ENCODE results near the gene RBP2.

The RBP2 gene

GRCh38 chr3:139476348-139476747 is at the start of gene RBP2:
TSS of gene RBP2 (minus strand) at chr3:139476516. CDS start at chr3:139476459, 57 bp downstream.
- no peak for FAIRE-seq

- no peak for FAIRE-seq
These were observed 48.7 kb upstream of the RBP2 start for GRCh38 chr3:139524841-139525636.

- FAIRE-seq, result no peak
These were observed 47.4 kb upstream of the RBP2 start for GRCh38 chr3:139523718-139524117.

- FAIRE-seq, result no peak
These were observed 46.9 kb upstream of the RBP2 start for GRCh38 chr3:139523166-139523565.

GRCh38 chr3:139522421-139522820 is 46.1 kb upstream of the RBP2 start:
- FAIRE-seq, result no peak

- no peak for FAIRE-seq
These were observed 45.5 kb upstream of the RBP2 start for GRCh38 chr3:139521816-139522215.

- no peak for FAIRE-seq
These were observed 44.8 kb upstream of the RBP2 start for GRCh38 chr3:139521144-139521543.

GRCh38 chr3:139519998-139520737 is 43.9 kb upstream of the RBP2 start:
- FAIRE-seq, result no peak

GRCh38 chr3:139518926-139519842 is 42.9 kb upstream of the RBP2 start:
- no peak for FAIRE-seq

GRCh38 chr3:139518306-139518705 is 42.0 kb upstream of the RBP2 start:
- FAIRE-seq, result no peak

GRCh38 chr3:139517321-139518065 is 41.2 kb upstream of the RBP2 start:
- no peak for FAIRE-seq

GRCh38 chr3:139514741-139515140 is 38.4 kb upstream of the RBP2 start:
- no peak for FAIRE-seq

- no peak for FAIRE-seq
These were observed 33.3 kb upstream of the RBP2 start for GRCh38 chr3:139509631-139510030.

GRCh38 chr3:139506766-139507165 is 30.4 kb upstream of the RBP2 start:
- no peak for FAIRE-seq

GRCh38 chr3:139505829-139506386 is 29.6 kb upstream of the RBP2 start:
- no peak for FAIRE-seq

GRCh38 chr3:139499536-139499935 is 23.2 kb upstream of the RBP2 start:
- FAIRE-seq, result no peak

GRCh38 chr3:139493826-139494385 is 17.6 kb upstream of the RBP2 start:
- no peak for FAIRE-seq

GRCh38 chr3:139491966-139492365 is 15.7 kb upstream of the RBP2 start:
- FAIRE-seq, result no peak

- FAIRE-seq, result no peak
These were observed 14.8 kb upstream of the RBP2 start for GRCh38 chr3:139491027-139491700.

- no peak for FAIRE-seq
These were observed 5.9 kb upstream of the RBP2 start for GRCh38 chr3:139482206-139482605.

- FAIRE-seq, result no peak
These were observed 4.8 kb upstream of the RBP2 start for GRCh38 chr3:139481116-139481515.
